SK-N-DZ (cell line): Measurements from ENCODE around the gene COTL1.

Experiments used
- DNase-seq: peaks from one replicate; pipeline ENCODE4 v3.0.0-alpha.2; 2015; ENCODE audit warnings: low spot score

The COTL1 gene

DNA sequence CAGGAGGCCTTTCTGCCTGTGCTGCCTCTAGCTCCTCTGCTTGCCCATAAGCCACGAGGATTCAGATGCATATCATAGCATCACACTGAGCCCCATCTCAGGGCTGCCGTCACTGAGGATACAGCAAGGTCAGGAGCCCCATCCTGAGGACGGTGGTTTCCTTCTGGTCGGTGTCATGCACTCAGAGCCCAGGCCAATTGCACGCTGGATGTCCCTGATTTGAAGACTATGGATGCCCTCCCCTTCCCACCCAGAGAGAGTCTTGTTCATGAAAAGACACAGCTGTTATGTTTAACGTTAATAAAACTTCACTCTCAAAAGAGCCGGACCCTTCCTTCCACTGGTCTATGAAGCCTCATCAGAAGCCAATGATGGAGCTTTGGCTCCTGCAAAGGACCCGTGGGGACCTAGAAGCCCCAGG lies 19.9 kb downstream of the COTL1 start:
- DNase-seq = no peak

DNA sequence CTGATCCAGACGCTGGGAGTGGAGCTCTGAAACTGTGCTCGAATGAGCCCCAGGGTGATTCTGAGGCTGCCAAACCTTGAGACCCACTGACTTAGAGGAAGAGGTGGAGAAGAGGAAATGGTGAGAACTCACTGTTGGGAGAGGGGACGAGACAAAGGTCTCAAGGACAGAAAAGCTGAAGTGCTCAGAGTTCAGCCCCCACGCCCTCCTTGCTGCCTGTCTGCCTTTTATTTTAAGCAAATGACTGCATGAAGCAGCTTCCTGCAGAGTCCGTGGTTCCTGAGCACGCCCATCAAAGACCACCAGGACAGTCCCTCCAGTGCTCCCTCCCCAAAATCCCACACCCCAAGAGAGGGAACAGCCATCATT lies 20.4 kb downstream of the COTL1 start:
- DNase-seq = no peak

DNA sequence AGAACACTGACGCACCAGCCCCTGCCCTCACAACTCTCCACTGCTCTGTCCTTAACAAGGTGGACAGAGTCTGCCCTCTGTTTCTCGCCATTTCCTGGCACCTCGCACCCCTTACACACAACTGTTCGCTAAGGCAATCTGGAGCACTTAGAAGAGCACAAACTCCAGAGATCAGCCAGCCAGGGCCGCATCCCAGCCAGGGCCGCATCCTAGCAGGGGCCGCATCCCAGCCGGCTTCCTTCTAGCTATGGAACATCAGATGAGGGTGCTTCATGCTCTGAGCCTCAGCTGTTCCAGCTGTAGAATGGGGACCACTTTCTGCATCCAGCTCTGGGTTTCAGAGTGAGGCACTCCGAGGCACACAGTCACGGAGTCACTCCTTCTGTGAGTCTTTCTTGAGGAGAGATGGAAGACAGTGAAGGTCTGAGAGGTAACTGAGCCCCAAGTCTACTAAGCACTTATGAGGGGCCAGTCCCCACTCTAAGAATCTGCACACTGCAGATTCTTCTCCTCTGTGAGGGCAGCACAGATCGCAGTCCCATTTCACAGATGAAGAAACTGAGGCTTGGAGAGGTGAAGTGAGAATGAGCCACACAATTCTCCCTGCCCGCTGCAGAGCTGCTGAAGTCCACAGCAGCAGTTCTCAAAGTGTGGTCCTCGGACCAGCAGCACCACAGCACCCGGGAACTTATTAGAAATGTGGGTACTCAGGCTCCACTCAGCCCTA lies 20.9 kb downstream of the COTL1 start:
- DNase-seq = no peak

DNA sequence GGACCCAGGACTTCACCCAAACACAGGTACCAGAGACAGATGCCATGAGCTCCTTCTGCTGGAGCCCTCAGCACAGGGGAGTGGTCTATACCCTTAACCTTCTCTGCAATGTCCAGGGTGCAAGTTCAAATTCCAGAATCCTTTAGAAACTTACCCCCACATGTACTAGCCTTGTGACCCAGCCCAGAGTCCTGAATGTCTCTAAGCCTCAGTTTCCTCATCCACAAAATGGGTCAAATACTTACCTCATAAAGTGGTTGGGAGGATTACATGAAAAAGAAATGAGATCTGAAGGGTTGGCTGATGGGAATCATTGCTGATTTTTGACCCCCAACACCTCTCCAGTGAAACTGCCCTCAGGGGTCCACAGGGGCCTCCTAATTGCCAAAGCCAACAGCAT lies 21.7 kb downstream of the COTL1 start:
- DNase-seq = no peak

DNA sequence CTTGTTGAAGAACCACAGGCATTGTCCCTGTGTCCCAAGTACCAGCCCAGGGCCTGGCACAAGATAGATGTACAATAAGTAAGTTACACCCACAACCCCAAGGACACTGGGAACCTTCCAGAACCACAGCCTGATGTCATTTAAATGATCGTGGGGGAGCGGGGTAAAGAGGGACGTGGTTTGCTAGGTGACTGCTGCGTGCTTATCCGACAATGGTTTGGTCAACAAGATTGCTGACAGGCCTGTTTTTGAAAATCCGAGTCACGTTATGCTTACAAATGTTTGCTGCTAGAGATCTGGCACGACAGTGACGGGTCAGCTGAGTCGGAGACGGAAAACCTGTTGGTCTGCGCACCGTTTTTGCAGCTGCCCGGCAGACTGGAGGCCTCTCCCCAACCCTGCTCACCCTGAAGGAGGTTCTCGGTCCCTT lies 22.8 kb downstream of the COTL1 start:
- DNase-seq = no peak

DNA sequence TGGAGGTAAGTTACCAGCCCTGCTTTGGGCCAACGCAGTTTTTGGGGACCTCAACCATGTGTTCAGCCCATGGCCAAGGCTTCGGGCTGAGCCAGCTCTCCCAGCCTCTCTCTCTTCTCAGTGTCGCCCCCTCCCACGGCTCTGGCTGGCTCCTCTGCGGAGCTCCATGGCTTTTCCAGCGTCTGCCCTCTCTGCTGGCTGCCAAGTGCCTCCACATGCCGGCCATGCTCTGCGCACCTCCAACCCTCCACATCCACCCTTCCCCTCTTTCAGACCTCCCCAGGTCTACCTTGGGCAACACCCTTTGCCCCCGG lies 23.2 kb downstream of the COTL1 start:
- no peak for DNase-seq

DNA sequence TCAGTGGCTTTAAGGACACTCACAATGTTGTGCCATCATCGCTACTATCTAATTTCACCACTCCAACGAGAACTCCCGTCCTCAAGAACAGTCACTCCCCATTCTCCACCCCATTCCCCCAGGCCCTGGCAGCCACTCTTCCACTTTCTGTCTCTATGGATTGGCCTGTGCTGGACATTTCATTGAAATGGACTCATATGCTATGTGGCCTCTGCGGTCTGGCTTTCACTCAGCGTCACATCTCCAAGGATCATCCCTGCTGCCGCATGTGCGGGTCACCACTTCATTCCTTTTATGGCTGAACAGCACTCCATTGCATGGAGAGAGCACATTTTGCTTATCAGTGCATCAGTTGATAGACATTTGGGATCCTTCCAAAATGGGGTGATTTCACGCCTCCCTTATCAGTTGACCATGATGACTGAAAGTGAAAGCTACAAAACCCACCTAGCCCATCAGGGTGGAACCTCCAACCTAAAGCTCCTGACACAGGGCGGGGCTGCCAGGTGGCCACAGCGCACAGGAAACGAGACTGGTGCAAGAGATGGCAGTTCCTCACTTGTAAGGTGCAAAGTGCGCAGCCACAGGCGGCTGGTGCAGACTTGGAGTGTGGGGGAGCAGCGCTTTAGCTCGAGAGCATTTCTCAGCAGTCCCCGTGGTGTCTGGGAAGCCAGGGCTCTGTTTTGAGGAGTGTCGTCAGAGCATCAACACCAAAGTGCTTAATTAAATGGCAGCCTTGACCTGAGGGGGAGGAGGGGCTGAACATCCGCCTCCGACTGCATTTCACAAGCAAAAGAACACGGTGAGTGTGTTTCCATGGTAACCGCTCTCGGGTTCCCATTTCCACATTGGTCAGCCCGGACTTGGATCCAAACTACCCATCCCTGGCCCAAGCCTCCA lies 23.8 kb downstream of the COTL1 start:
- DNase-seq = peak; percentile 45

DNA sequence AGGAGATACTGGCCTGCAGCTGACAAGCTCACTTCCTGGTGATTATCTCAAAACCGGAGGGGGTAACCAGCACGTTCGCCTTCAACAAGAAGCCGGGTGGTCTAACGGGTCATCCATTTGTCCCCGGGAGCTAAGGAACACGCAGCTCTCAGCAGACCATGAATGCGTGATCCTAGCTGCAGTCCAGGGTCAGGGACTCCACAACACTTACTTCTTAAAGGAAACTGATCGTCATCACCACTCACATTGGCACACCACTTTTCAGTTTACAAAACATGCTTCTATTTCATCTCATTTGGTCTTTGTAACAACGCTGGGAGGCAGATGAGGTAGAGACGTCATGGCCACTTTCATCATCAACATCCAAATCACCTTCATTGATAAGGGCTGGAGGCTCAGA lies 25.2 kb downstream of the COTL1 start:
- DNase-seq = no peak

DNA sequence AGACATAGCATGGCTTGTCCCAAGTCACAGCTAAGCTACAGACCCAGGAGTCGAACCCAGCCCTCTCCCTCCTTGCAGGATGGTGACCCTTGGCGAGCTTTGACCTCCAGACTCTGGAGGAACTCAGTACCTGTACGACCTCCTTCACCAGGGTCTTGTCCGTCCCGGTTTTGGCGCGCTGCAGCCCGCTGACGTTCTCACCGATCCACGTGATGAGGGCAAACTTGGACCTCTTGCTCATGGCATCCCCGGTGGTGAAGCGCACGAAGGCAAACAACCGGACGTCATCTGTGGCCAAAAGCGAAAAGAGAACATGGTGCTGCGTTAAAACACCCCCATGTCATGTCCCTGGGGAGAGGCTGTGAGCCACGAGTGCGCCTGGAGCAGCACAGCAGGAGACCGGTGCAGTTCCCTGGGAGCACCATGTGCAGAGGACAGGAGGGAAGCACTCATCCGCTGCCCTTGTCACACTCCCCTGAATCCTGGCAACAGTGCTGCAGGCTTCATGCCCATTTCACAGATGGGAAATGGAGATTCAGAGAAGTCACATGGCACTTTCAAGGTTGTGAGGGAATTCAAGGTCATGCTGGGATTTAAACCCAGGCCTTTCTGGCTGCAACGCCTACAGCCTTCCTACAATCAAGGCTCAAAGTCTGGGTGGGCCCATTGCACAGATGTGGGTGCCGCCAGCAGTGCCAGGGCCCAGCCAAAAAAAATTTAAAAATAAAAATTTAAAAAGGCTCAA lies 27.7 kb downstream of the COTL1 start:
- DNase-seq = no peak

DNA sequence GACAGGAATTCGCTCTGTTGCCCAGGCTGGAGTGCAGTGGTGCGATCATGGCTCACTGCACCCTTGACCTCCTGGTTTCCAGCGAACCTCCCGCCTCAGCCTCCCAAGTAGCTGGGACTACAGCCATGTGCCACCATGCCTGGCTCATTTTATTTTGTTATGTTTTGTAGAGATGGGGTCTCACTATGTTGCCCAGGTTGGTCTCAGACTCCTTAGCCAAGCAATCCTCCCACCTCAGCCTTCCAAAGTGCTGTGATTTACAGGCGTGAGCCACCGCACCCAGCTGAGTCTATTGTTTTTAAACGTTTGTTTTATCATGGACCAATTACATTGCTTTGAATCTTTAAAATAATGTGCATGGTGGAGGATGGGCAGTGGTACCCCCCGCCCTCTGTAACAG lies 28.9 kb downstream of the COTL1 start:
- DNase-seq = no peak

DNA sequence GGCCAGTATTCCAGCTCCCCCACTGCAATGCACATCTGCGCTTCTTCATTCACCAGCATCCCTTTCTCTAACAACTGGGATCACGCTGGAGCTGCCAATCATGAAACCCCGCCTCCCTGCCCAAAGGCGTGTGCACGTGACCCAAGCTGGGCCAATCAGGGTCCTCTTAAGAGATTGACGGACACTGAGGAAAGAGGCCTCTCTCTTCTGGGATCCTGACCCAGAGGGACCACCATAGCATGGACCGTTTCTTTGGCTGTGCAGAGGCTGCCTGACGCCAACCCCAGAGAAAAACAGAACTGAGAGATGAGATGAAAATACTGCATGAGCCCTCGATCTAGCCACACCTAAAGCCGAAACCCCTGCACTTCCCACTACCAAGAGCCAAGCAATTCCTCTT lies 32.0 kb downstream of the COTL1 start:
- peak; percentile 79 for DNase-seq

DNA sequence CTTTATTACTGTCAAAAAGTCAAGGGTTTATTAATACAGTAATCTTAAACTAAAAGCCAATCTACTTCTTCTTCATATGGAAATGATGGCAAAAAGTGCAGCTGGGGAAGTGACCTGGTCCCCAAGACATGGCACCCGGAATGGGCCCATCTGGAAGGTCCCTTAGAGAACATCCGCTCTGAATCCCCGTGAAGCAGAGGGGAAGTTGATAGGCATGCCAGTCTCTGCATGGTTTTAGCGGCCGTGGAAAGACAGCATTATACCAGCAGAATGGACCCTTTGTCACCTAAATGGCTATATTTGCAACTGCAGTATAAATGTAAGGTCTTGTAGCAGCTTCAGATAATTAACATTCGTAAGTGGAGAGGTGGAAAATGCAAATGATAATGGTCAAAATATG lies 32.4 kb downstream of the COTL1 start:
- no peak for DNase-seq

DNA sequence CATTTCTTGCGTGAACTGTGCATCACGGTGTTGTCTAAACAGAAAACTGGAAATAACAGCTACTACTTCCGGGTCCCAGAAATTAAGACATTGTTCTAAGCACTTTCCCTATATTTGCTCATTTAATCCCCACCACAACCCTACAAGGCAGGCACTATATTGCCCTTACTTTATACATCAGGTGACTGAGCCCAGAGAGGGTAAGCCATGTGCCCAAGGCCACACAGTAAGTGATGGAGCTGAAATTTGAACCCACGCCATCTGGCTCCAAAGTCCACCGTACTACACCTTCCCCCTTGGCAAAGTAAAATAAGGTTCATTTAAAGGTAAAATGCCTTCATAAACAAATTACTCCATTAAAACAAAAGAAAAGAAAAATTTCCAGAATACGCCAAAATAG lies 33.2 kb downstream of the COTL1 start:
- DNase-seq = no peak

DNA sequence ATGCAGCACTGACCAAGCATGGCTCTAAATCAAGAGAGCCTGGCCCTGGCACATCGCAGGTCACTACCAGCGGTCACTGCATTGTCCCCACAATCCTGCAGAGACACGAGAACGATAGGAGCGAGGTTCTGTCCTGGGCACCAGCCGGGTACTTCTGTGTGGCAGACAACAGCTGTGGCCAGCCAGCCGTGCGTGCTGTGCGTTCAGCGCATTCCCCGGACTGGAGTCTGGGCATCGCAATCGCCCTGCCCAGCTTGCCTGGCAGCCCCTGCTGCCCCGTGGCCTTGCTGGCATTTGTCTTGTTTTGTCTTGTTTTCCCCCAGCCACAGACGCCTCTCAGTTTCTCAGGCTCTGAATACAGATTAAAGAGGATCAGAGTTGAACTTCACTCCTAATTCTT lies 33.9 kb downstream of the COTL1 start:
- no peak for DNase-seq

DNA sequence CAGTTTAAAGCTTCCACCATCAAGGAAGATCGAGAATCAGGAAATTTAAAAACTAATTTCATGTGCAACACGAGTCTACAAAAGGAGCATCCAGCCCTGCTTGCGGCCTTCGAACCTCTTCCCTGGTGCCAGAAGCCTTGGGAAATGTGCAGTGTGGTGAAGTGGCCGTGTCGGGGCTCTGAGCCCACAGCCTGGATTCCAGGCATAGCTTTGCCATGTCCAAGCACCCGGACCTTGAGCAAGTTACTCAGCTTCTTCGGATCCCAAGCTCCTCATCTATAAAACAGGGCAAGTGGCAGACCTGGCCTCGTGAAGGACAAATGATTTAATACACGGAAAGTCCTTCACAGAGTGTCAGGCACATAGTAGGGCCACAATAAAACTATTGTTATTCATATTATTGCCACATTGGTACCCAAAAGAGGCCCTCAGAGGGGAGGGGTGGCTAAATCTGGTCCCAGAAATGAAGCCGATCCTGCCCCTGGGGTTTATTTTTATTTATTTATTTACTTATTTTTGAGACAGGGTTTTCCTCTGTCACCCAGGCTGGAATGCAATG lies 34.8 kb downstream of the COTL1 start:
- DNase-seq = no peak

DNA sequence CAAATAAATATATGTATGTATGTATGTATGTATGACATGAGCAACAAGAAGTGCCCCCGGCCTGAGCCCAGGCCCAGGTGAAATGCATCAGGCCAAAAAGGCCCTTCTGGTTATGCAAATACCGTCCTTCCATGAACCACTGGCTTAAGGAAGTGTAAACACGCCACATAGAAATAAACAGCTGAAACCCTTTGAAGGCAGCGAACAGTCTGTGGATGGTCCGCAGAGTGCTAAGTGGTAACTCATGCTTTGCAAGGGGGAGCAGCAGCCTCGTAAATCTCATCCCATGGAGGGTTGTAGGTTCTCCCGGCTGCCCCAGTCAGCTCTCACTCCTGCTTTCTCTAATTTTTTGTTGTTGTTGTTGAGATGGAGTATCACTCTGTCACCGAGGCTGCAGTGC lies 36.7 kb downstream of the COTL1 start:
- DNase-seq = no peak

DNA sequence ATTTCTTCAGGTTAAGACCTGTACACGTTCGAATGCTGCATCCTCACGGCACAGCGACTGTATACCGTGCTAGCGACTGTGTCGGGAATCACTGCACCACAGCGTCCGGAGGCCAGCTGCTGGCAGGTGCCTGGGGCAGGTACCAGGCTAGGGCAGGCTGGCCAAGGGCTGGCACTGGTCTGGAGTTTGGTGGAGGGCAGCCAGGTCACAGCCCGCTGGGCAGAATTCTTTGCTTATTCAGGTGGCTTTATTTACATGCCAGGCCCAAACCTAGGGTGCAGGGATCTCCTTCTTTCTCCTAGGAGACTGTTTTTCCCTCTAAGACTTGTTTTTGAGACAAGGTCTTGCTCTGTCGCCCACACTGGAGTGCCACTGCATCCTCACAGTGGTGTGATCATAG lies 37.9 kb downstream of the COTL1 start:
- no peak for DNase-seq

DNA sequence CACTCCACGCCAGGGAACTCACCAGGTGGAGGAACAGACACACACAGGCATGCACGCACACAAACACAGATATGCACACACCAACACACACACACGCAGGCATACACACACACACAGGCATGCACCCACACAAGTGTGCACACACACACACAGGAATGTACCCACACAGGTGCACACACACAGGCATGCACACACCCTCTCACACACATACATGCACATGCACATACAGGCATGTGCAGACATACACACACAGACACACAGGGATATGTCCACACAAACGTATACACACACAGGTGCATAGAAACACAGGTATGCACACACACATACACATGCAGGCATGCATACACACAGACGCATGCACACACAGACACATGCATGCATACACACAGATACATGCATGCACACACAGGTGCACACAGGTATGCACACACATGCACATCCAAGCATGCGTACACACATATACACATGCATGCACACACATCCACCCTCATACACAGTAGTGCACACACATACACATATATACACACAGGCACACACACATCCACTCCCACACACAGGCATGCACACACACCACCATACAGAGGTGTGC lies 39.2 kb downstream of the COTL1 start:
- no peak for DNase-seq

DNA sequence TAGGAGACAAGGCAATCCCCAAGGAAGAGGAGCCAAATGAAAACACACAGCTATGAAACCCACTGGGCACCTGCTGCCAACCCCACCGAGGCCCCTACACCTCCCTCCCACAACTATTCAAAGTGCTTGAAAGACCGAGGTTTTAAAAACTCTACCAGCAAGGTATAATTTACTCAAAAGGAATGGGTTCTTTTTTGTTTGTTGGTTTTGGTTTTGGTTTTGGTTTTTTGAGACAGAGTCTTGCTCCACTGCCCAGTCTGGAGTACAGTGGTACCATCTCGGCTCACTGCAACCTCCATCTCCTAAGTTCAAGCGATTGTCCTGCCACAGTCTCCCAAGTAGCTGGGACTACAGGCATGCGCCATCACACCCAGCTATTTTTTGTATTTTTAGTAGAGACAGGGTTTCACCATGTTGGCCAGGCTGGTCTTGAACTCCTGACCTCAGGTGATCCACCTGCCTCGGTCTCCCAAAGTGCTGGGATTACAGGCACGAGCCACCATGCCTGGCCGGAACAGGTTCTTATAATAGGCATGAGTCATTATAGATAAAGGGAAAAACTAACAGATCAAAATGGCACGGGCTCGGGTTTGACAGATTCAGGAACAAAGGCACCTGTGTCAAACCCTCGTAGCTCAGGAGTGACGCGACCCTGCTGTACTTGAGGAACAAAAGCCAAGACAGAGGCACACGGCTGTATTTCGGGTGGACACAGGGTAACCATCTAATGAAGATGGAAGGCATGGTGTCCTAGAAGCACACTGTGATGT lies 40.7 kb downstream of the COTL1 start:
- DNase-seq = no peak

DNA sequence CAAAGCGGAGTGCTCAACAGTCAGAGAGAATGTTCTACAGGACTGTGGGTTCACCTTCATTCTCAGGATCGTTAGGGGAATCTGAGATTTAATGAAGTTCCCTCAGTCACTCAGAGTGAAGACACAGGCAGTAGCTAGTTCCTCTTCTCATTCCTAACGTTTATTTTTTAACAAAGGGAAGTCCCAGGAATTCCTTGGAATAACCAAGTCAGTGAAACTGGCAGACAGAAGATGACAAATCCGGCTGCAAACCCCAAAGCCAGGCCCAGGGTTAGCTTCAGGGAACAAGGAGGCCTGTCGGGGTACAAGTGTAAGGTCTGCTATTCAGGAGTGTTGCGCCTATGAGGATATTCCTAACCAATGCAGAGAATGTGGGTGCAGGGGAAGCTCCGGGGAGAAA lies 42.0 kb downstream of the COTL1 start:
- no peak for DNase-seq

DNA sequence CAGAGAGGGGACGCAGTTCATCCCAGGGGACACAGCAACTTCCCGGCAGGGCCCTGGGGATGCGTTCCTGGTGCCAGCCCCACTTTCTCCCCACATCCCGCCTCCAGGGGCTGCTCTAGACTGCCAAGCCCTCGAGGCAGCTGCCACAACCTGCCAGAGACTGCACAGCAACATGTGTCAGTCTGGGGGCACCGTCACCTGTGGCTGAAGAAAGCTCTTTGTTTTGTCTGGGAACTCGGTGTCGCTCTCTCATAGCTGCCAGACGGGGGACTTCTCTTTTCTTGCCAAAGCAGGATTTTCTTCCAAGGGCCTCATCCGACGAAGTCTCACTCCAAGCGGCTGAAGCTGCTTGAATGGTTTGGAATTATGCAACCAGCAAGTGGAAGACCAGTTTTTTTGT lies 43.7 kb downstream of the COTL1 start:
- no peak for DNase-seq
